Keratinocyte (primary cell): Measurements from ENCODE around the gene MAP2K4.

Experiments
- EZH2 ChIP-seq: IDR thresholded peaks from one replicate; pipeline ENCODE4 v1.6.1; 2012; ENCODE audit warnings: inconsistent platforms, mild to moderate bottlenecking, low read length, moderate library complexity
- TF ChIP-seq, protein P1 (sequence below), 3 experiments: IDR thresholded peaks in 1 of 3; conservative IDR thresholded peaks in 1 of 3; optimal IDR thresholded peaks in 1 of 3; 2 replicates in 2 of 3; 3 replicates in 1 of 3; pipeline versions ENCODE3 to v1.5.1; 2011; ENCODE audit warnings: low read length in 3 of 3, mild to moderate bottlenecking in 3 of 3, moderate library complexity in 2 of 3, control low read depth in 1 of 3, inconsistent platforms in 1 of 3; ENCODE audit not compliant: insufficient read depth in 2 of 3; ENCODE audit errors: extremely low read depth in 1 of 3

DNA sequence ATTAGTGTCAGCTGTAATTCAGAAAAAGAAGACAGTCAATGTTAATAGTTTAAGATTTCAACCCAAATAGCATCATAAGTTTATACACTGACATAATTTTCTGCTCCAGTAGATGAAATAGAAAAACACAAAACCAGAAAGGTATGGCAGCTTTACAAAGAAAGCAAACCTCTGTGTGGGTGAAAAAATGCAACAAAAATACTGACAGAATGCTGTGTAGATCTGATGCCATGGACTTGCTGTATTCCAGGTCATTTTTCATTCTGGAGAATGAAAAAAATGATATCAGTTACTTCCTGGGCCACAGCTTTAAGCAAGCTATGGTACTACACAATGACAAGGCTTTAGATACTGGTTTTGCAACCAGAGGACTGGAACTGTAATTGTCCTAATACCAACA lies 116.0 kb downstream of the MAP2K4 start:
- TF ChIP-seq, protein P1, sequence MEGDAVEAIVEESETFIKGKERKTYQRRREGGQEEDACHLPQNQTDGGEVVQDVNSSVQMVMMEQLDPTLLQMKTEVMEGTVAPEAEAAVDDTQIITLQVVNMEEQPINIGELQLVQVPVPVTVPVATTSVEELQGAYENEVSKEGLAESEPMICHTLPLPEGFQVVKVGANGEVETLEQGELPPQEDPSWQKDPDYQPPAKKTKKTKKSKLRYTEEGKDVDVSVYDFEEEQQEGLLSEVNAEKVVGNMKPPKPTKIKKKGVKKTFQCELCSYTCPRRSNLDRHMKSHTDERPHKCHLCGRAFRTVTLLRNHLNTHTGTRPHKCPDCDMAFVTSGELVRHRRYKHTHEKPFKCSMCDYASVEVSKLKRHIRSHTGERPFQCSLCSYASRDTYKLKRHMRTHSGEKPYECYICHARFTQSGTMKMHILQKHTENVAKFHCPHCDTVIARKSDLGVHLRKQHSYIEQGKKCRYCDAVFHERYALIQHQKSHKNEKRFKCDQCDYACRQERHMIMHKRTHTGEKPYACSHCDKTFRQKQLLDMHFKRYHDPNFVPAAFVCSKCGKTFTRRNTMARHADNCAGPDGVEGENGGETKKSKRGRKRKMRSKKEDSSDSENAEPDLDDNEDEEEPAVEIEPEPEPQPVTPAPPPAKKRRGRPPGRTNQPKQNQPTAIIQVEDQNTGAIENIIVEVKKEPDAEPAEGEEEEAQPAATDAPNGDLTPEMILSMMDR (optimal IDR thresholded peaks at IDR 0.05 in 1 of 3, IDR thresholded peaks at IDR 0.05 in 1 of 3, conservative IDR thresholded peaks at IDR 0.05 in 1 of 3; ENCODE audit: extremely low read depth in 1 of 3, insufficient read depth in 2 of 3, low read length in 3 of 3): no peak
- no peak for TF ChIP-seq EZH2
